AG04449 (cell line): ENCODE data around the gene ARID1B.

Experiments
- CTCF ChIA-PET: fragments of 350-600 bp; formaldehyde crosslinking; extraction: SDS; loops from one replicate; lab custom pipeline; 2021; ENCODE audit warnings: antibody characterized with exemption; lab: Yijun Ruan, JAX
- POLR2A ChIA-PET: fragments of 400-600, 350-600 bp; formaldehyde crosslinking; extraction: SDS; loops from one replicate; lab custom pipeline; 2020; ENCODE audit warnings: antibody characterized with exemption, inconsistent platforms; lab: Yijun Ruan, JAX
- DNase-seq: peaks from one replicate; pipeline ENCODE4 v3.0.0-alpha.2; 2010; ENCODE audit warnings: low read depth, low spot score
- H3K4me3 ChIP-seq: 2 replicates; pipeline ENCODE4 v1.5.1; 2011; ENCODE audit warnings: low read depth, mild to moderate bottlenecking, control low read depth, low read length
- TF ChIP-seq, protein P1 (sequence below): IDR thresholded peaks from one replicate; pipeline ENCODE4 v1.5.1; 2011; ENCODE audit warnings: mild to moderate bottlenecking, moderate library complexity, low read length, control low read depth, inconsistent platforms; ENCODE audit not compliant: insufficient read depth; ENCODE audit errors: missing control alignments

Gene ARID1B

GRCh38 chr6:157240059-157240959, 463.1 kb downstream of the ARID1B start:
- ChIA-PET CTCF (interaction anchor here (0.7 kb wide), 1 partner anchor 14 kb away, joined by 3 read pairs; no protein-coding TSS in a partner anchor), POLR2A (no interaction called here)
- H3K4me3 ChIP-seq, result peak overlapping the region; percentile 23
- TF ChIP-seq, protein P1, sequence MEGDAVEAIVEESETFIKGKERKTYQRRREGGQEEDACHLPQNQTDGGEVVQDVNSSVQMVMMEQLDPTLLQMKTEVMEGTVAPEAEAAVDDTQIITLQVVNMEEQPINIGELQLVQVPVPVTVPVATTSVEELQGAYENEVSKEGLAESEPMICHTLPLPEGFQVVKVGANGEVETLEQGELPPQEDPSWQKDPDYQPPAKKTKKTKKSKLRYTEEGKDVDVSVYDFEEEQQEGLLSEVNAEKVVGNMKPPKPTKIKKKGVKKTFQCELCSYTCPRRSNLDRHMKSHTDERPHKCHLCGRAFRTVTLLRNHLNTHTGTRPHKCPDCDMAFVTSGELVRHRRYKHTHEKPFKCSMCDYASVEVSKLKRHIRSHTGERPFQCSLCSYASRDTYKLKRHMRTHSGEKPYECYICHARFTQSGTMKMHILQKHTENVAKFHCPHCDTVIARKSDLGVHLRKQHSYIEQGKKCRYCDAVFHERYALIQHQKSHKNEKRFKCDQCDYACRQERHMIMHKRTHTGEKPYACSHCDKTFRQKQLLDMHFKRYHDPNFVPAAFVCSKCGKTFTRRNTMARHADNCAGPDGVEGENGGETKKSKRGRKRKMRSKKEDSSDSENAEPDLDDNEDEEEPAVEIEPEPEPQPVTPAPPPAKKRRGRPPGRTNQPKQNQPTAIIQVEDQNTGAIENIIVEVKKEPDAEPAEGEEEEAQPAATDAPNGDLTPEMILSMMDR, result no peak
- no peak for DNase-seq

GRCh38 chr6:157240960-157241311, 463.8 kb downstream of the ARID1B start:
- no peak for DNase-seq
- H3K4me3 ChIP-seq, result no peak overlapping the region
- CTCF ChIA-PET, result no interaction called here
- POLR2A ChIA-PET, result no interaction called here
- TF ChIP-seq, protein P1, result no peak

DNA sequence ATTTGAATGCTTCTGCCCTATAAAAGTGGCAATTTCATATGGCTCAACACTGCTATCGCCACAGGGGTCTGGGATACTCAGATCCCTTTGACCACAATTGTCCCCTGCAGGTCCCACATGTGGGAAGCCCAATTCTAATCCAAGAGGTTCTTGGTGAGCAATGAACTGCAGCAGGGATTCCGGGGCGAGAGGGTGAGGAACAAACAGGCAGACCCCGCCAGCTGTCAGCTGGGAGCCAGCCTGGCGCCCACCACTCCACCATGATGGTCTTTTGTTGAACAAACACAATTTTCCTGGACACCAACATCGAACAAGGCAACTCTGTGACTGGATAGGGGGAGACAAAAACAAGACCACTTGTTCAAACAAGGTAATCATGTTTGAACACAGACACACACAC, 465.6 kb downstream of the ARID1B start:
- ChIA-PET CTCF (interaction anchor here (3.7 kb wide), 1 partner anchor 32 kb away, joined by 20 read pairs; no protein-coding TSS in a partner anchor), POLR2A (no interaction called here)
- DNase-seq, result no peak
- TF ChIP-seq, protein P1, result no peak
- H3K4me3 ChIP-seq, result no peak overlapping the region

DNA sequence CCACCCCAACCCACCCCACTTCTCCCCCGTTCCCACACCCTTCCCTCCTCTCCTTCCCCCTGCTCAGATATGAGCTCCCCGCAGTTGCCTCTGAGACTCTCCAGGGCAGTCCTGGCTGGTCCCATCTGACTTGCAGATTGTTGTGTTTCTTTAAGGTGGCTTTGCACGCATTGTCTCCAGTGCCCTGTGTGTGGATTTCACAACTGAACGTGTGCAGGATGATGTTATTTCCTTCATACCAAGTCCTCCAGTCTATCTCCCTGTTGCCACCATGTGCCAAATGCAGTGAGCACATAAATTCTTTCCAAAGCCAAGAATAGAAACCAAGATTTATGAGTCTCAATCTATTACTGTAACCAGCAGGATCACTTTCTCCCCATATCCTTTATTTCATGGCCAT, 467.0 kb downstream of the ARID1B start:
- no peak overlapping the region for H3K4me3 ChIP-seq
- ChIA-PET CTCF (interaction anchor here (0.9 to 3.7 kb wide), 2 partner anchors 9 to 30 kb away, joined by 4 to 20 read pairs; no protein-coding TSS in a partner anchor), POLR2A (interaction anchor here (0.6 kb wide), 1 partner anchor 37 kb away, joined by 3 read pairs; no protein-coding TSS in a partner anchor)
- TF ChIP-seq, protein P1, result no peak
- DNase-seq, result peak; percentile 85

GRCh38 chr6:157244780-157245179, 467.6 kb downstream of the ARID1B start:
- no peak overlapping the region for H3K4me3 ChIP-seq
- no peak for DNase-seq
- ChIA-PET CTCF (interaction anchor here (0.9 to 3.7 kb wide), 4 partner anchors 9 to 30 kb away, joined by 4 to 20 read pairs (median 4); no protein-coding TSS in a partner anchor), POLR2A (no interaction called here)
- TF ChIP-seq, protein P1, result no peak

DNA sequence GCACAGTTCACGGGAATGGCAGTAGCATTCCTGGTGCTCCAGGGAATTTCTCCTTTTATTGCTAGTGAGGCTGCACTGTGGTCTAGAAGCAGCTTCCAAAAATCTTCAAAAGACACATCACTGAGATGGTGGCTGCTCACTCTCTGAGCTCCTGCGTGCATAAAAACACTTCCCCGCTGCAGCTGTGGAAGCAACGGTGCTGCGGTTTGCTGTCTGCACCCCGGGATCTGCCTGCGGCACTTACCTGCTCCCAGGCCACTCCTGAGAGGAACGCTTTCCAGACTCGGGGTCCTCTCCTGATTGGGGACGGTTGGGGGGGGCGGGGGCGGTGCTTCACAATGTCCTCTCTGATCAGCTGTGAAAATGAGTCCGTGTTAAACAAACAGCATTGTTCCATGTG, 468.3 kb downstream of the ARID1B start:
- DNase-seq, result no peak
- ChIA-PET CTCF (interaction anchor here (1.1 to 3.7 kb wide), 3 partner anchors 10 to 29 kb away, joined by 4 to 20 read pairs (median 4); no protein-coding TSS in a partner anchor), POLR2A (interaction anchor here (0.5 kb wide), 1 partner anchor 300 kb away, joined by 3 read pairs; no protein-coding TSS in a partner anchor)
- no peak overlapping the region for H3K4me3 ChIP-seq
- TF ChIP-seq, protein P1, result no peak
